ENCODE measurements around the gene DNAH1.

DNA sequence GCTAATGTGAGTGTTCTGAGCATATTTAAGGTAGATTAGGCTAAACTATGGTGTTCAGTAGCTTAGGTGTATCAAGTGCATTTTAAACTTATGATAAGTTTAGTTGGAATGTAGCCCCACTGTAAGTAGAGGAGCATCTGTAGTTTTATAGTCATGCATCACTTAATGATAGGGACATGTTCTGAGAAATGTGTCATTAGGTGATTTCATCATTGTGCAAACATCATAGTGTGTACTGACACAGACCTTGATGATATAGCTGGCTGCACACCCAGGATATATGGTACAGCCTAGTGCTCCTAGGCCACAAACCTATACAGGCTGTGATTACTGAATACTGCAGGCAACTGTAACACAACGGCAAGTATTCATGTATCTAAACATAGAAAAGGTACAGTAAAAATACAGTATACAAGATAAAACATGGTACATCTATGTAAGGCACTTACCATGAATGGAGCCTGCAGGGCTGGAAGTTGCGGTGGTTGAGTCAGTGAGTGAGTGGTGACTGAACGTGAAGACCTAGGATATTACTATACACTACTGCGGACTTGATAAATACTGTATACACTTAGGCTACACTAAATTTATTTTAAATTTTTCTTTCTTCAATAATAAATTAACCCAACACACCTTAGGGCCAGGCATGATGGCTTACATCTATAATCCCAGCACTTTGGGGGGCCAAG is 17.9 kb downstream of the DNAH1 start:
- TF ChIP-seq, protein P1, sequence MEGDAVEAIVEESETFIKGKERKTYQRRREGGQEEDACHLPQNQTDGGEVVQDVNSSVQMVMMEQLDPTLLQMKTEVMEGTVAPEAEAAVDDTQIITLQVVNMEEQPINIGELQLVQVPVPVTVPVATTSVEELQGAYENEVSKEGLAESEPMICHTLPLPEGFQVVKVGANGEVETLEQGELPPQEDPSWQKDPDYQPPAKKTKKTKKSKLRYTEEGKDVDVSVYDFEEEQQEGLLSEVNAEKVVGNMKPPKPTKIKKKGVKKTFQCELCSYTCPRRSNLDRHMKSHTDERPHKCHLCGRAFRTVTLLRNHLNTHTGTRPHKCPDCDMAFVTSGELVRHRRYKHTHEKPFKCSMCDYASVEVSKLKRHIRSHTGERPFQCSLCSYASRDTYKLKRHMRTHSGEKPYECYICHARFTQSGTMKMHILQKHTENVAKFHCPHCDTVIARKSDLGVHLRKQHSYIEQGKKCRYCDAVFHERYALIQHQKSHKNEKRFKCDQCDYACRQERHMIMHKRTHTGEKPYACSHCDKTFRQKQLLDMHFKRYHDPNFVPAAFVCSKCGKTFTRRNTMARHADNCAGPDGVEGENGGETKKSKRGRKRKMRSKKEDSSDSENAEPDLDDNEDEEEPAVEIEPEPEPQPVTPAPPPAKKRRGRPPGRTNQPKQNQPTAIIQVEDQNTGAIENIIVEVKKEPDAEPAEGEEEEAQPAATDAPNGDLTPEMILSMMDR (conservative IDR thresholded peaks at IDR 0.05; ENCODE audit: low read depth, low read length): no peak
- TF ChIP-seq POLR2A (IDR thresholded peaks at IDR 0.05; ENCODE audit: low read depth, low read length) (no peak), FOS (IDR thresholded peaks at IDR 0.05; ENCODE audit: low read depth, low read length) (no peak), MXI1 (IDR thresholded peaks at IDR 0.05; ENCODE audit: borderline replicate concordance, low read depth, low read length) (no peak), BHLHE40 (IDR thresholded peaks at IDR 0.05; ENCODE audit: low read depth, low read length) (no peak), RFX5 (IDR thresholded peaks at IDR 0.05; ENCODE audit: low read depth, low read length) (no peak), RCOR1 (IDR thresholded peaks at IDR 0.05; ENCODE audit: insufficient replicate concordance, low read length) (no peak), CEBPB (IDR thresholded peaks at IDR 0.05; ENCODE audit: low read depth, low read length) (peak; percentile 54; the same call in 1 of the 2 replicates), MAFK (IDR thresholded peaks at IDR 0.05; ENCODE audit: low read depth, low read length) (no peak), RAD21 (IDR thresholded peaks at IDR 0.05; ENCODE audit: low read length) (no peak)
- TF ChIP-seq, protein P2, sequence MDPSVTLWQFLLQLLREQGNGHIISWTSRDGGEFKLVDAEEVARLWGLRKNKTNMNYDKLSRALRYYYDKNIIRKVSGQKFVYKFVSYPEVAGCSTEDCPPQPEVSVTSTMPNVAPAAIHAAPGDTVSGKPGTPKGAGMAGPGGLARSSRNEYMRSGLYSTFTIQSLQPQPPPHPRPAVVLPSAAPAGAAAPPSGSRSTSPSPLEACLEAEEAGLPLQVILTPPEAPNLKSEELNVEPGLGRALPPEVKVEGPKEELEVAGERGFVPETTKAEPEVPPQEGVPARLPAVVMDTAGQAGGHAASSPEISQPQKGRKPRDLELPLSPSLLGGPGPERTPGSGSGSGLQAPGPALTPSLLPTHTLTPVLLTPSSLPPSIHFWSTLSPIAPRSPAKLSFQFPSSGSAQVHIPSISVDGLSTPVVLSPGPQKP (IDR thresholded peaks at IDR 0.05; ENCODE audit: borderline replicate concordance, low read depth, low read length): no peak
